Subcutaneous abdominal adipose tissue (tissue), 5 donors: ENCODE data around the gene UNC13A.
A peak's percentile ranks its signal among the peaks of the same experiment; 100 is the strongest.

Source experiments
- H3K27ac ChIP-seq: one replicate; pipeline ENCODE4 v1.7.0; 2013; ENCODE audit warnings: low read depth, mild to moderate bottlenecking, inconsistent platforms, low read length, moderate library complexity
- H3K27me3 ChIP-seq, 5 donors: one replicate each; pipeline ENCODE4 v1.7.0; 2013; ENCODE audit warnings: low read length in 5 of 5, inconsistent platforms in 1 of 5; ENCODE audit not compliant: control insufficient read depth in 5 of 5, insufficient read depth in 4 of 5
- H3K36me3 ChIP-seq, 5 donors: one replicate each; pipeline ENCODE4 v1.7.0; 2013; ENCODE audit warnings: low read length in 5 of 5; ENCODE audit not compliant: control insufficient read depth in 5 of 5, insufficient read depth in 5 of 5
- H3K4me1 ChIP-seq, 5 donors: one replicate each; pipeline ENCODE4 v1.7.0; 2013; ENCODE audit warnings: low read length in 5 of 5, mild to moderate bottlenecking in 3 of 5, moderate library complexity in 1 of 5; ENCODE audit not compliant: control insufficient read depth in 5 of 5, insufficient read depth in 5 of 5
- H3K4me3 ChIP-seq, 5 donors: one replicate each; pipeline ENCODE4 v1.7.0; 2013; ENCODE audit warnings: low read length in 5 of 5, low read depth in 1 of 5
- H3K9ac ChIP-seq, 5 donors: one replicate each; pipeline ENCODE4 v1.7.0; 2013; ENCODE audit warnings: low read length in 5 of 5, mild to moderate bottlenecking in 4 of 5, moderate library complexity in 3 of 5
- H3K9me3 ChIP-seq, 5 donors: one replicate each; pipeline ENCODE4 v1.7.0; 2013; ENCODE audit warnings: low read length in 5 of 5; ENCODE audit not compliant: control insufficient read depth in 5 of 5
- donor health status: healthy.
- donor health status: healthy.
- donor health status: healthy.
- donor health status: healthy.
- donor health status: healthy.

Gene UNC13A

DNA sequence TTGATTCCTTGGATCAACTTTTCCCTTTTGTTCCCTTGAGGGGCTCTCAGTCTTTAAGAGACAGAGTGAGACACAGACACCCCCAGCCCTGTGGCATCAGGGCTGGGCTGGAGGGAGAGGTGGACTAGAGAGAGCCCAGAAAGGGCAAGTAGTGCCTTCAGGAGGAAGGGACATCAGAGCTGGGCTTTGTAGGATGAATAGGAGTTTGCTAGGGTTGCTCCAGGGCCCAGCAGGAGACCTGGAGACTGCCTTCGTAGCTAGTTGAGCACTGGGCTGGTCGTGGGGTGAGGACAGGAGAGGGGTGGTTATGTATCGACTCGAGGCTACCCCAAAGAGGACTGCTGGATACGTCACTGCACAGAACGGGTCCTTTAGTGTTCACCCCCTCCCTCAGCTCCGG, 36.5 kb upstream of the UNC13A start:
- Histone ChIP-seq H3K27ac (no peak overlapping the region), H3K9me3 (no peaks in the 10 kb centered on the region), H3K9ac (no peak overlapping the region), H3K4me1 (peaks cover 12 to 36% (median 33%) of the 10 kb centered on the region in 5 donors), H3K36me3 (peaks cover 0 to 63% (median 56%) of the 10 kb centered on the region in 5 donors), H3K27me3 (no peaks in the 10 kb centered on the region), H3K4me3 (no peak overlapping the region)

GRCh38 chr19:17722655-17723240, 34.6 kb upstream of the UNC13A start:
- no peaks in the 10 kb centered on the region for H3K27me3 ChIP-seq
- H3K27ac ChIP-seq, result no peak overlapping the region
- H3K36me3 ChIP-seq, result peaks cover 0 to 45% (median 41%) of the 10 kb centered on the region in 5 donors
- no peaks in the 10 kb centered on the region for H3K9me3 ChIP-seq
- no peak overlapping the region for H3K9ac ChIP-seq
- peaks cover 12 to 45% (median 41%) of the 10 kb centered on the region in 5 donors for H3K4me1 ChIP-seq
- no peak overlapping the region for H3K4me3 ChIP-seq

DNA sequence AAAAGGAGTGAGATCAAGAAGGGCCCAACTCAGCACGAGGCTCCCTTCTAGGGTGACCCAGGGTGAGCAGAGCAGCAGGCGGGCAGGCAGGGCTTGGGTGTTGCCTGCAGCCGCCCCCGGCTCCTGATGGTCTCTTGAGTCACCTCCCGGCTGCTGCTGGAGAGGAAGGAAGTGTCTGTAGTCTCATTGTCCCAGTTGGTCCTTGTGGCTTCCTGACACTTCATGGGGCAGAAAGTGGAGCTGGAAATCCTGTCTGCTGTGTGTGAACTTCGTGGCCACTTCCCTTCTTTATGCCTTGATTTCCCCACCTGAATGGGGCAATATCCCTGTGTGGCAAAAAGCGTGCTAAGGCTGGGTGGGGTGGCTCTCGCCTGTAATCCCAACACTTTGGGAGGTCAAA, 33.7 kb upstream of the UNC13A start:
- peak overlapping the region; percentile 23 for H3K27ac ChIP-seq
- H3K36me3 ChIP-seq, result peaks cover 0 to 36% (median 31%) of the 10 kb centered on the region in 5 donors
- peak overlapping the region in 2 of 5 donors; percentile 52 to 77 for H3K9ac ChIP-seq
- H3K9me3 ChIP-seq, result no peaks in the 10 kb centered on the region
- no peaks in the 10 kb centered on the region for H3K27me3 ChIP-seq
- peaks cover 12 to 54% (median 50%) of the 10 kb centered on the region in 5 donors for H3K4me1 ChIP-seq
- peak overlapping the region in 3 of 5 donors; percentile 35 to 89 (median 81) for H3K4me3 ChIP-seq

DNA sequence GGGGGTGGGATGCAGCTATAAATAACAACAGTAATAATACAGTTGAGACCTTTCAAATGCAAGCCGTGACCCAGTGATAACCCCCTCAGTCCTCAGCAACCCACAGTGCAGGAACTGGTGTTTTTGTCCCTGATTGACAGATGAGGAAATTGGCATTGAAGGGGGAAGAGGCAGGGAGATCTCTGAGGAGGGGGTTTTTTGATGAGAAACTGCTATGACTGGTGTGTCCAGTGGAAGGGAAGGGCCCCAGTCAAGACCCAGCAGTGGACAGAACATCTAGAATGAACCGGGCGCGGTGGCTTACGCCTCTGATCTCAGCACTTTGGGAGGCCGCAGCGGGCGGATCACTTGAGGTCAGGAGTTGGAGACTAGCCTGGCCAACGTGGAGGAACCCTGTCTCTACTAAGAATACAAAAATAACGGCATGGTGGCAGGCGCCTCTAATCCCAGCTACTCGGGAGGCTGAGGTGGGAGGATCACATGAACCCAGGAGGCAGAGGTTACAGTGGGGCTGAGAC, 33.0 kb upstream of the UNC13A start:
- H3K27me3 ChIP-seq, result no peaks in the 10 kb centered on the region
- H3K27ac ChIP-seq, result peak overlapping the region; percentile 23
- H3K4me3 ChIP-seq, result peak overlapping the region; percentile 81 to 91 (median 89)
- no peaks in the 10 kb centered on the region for H3K9me3 ChIP-seq
- H3K9ac ChIP-seq, result peak overlapping the region in 4 of 5 donors; percentile 52 to 94 (median 82)
- peaks cover 12 to 56% (median 52%) of the 10 kb centered on the region in 5 donors for H3K4me1 ChIP-seq
- peaks cover 0 to 29% (median 25%) of the 10 kb centered on the region in 5 donors for H3K36me3 ChIP-seq

- Histone ChIP-seq H3K4me1 (peaks cover 12 to 56% (median 52%) of the 10 kb centered on the region in 5 donors), H3K9me3 (no peaks in the 10 kb centered on the region), H3K27me3 (no peaks in the 10 kb centered on the region), H3K9ac (peak overlapping the region in 4 of 5 donors; percentile 77 to 94 (median 88)), H3K27ac (peak overlapping the region; percentile 37), H3K36me3 (peaks cover 0 to 22% (median 18%) of the 10 kb centered on the region in 5 donors), H3K4me3 (peak overlapping the region; percentile 81 to 91 (median 89))
These were observed 32.3 kb upstream of the UNC13A start for GRCh38 chr19:17720440-17720839.

GRCh38 chr19:17719730-17720400, 31.7 kb upstream of the UNC13A start:
- H3K27ac ChIP-seq, result peak overlapping the region; percentile 37
- no peaks in the 10 kb centered on the region for H3K9me3 ChIP-seq
- H3K36me3 ChIP-seq, result peaks cover 0 to 16% (median 12%) of the 10 kb centered on the region in 5 donors
- peak overlapping the region; percentile 81 to 91 (median 89) for H3K4me3 ChIP-seq
- H3K4me1 ChIP-seq, result peaks cover 12 to 56% (median 52%) of the 10 kb centered on the region in 5 donors
- H3K9ac ChIP-seq, result peak overlapping the region; percentile 68 to 94 (median 87)
- no peaks in the 10 kb centered on the region for H3K27me3 ChIP-seq

DNA sequence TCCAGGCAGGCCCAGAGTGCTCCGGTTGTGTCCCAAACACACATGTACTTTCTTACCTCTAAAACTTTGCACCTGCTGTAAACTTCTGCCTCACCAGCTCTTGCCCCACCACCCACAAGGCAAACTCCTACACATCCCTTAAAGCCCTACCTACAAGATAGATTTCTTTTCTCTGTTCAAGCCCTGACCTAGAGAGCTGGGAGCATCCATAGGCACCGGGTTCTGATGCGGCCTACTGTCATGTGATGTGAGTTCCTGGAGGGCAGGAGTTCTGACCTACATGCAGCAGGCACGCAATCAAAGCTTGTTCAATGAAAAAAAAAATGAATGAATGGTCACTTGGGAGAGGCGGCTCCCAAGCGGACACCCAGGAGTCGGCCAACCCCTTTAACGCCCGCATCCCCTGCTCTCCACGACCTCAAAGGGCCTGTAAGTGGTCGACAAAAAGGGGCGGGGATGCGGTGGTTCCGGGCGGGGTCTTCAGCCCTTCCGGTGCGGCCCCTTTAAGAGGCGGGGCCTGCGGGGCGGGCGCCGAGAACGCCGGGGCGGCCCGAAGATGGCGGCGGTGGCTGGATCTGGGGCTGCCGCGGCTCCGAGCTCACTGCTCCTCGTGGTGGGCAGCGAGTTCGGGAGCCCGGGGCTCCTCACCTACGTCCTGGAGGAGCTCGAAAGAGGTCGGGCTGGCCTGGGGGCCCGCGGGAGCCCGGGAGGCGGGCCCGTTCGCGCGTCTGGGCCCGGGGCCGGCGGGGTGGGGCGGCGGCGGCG, 31.0 kb upstream of the UNC13A start, which contains the start of gene MAP1S:
Gene MAP1S, plus strand, starts transcription at position 534 of the 765 bp plus-strand sequence. Its CDS starts 23 bp downstream, at position 557.
- Histone ChIP-seq H3K9ac (peak within 1 kb of the TSS; percentile 68 to 94 (median 87)), H3K4me3 (peak within 1 kb of the TSS; percentile 81 to 91 (median 89)), H3K4me1 (peaks cover 12 to 56% (median 52%) of the 10 kb centered on the region in 5 donors), H3K9me3 (no peaks in the 10 kb centered on the region), H3K27me3 (no peaks in the 10 kb centered on the region), H3K27ac (peak within 1 kb of the TSS; percentile 37), H3K36me3 (peaks cover 0 to 9% (median 5%) of the 10 kb centered on the region in 5 donors)

- H3K27me3 ChIP-seq, result no peaks in the 10 kb centered on the region
- H3K9ac ChIP-seq, result peak overlapping the region in 1 of 5 donors; percentile 76
- H3K27ac ChIP-seq, result no peak overlapping the region
- H3K9me3 ChIP-seq, result no peaks in the 10 kb centered on the region
- H3K4me3 ChIP-seq, result peak overlapping the region in 2 of 5 donors; percentile 81 to 89
- peaks cover 0 to 4% (median 0%) of the 10 kb centered on the region in 5 donors for H3K36me3 ChIP-seq
- peaks cover 12 to 56% (median 52%) of the 10 kb centered on the region in 5 donors for H3K4me1 ChIP-seq
These were observed 30.4 kb upstream of the UNC13A start for GRCh38 chr19:17718550-17718946.

- Histone ChIP-seq H3K4me3 (no peak overlapping the region), H3K27me3 (no peaks in the 10 kb centered on the region), H3K4me1 (peaks cover 9 to 40% (median 36%) of the 10 kb centered on the region in 5 donors), H3K9ac (no peak overlapping the region), H3K36me3 (no peaks in the 10 kb centered on the region), H3K9me3 (no peaks in the 10 kb centered on the region), H3K27ac (no peak overlapping the region)
These were observed 28.3 kb upstream of the UNC13A start for GRCh38 chr19:17716309-17716929.
